SK-N-MC (cell line): ENCODE data around the gene C10orf120.

Source experiments
- DNase-seq: peaks from one replicate; pipeline ENCODE4 v3.0.0-alpha.2; 2011; ENCODE audit warnings: low read depth, low spot score
- H3K27ac ChIP-seq: fragments of 200-600 bp; sonication (generic); 2 replicates; pipeline ENCODE4 v1.5.1; 2016; ENCODE audit warnings: mixed run types
- H3K36me3 ChIP-seq: fragments of 200-600 bp; sonication (generic); 2 replicates; pipeline ENCODE4 v1.6.1; 2017; ENCODE audit warnings: antibody characterized with exemption, low read length, mixed read lengths; ENCODE audit not compliant: insufficient read depth
- H3K4me3 ChIP-seq: fragments of 200-600 bp; sonication (generic); 2 replicates; pipeline ENCODE4 v1.5.1; 2016
- H3K9ac ChIP-seq: fragments of 200-600 bp; sonication (generic); 2 replicates; pipeline ENCODE4 v1.8.0; 2017; ENCODE audit warnings: mixed run types, mixed read lengths; ENCODE audit not compliant: insufficient read length
- H3K9me3 ChIP-seq: fragments of 200-600 bp; sonication (generic); 2 replicates; pipeline ENCODE4 v1.6.1; 2017; ENCODE audit warnings: low read depth, mild to moderate bottlenecking, antibody characterized with exemption, low read length, moderate library complexity, mixed read lengths
- EZH2 ChIP-seq: fragments of 200-600 bp; sonication (generic); IDR thresholded peaks from one replicate; pipeline ENCODE4 v1.6.1; 2017; ENCODE audit warnings: antibody characterized with exemption
- FOXP2 ChIP-seq: optimal IDR thresholded peaks from 2 replicates; pipeline ENCODE3; 2011; ENCODE audit warnings: mild to moderate bottlenecking, moderate library complexity; ENCODE audit not compliant: insufficient read depth; ENCODE audit errors: extremely low read length, control extremely low read depth
- POLR2AphosphoS5 ChIP-seq: IDR thresholded peaks from 2 replicates; pipeline ENCODE4 v1.6.1; 2012; ENCODE audit warnings: mild to moderate bottlenecking, low read depth, low read length, borderline replicate concordance

Gene C10orf120

DNA sequence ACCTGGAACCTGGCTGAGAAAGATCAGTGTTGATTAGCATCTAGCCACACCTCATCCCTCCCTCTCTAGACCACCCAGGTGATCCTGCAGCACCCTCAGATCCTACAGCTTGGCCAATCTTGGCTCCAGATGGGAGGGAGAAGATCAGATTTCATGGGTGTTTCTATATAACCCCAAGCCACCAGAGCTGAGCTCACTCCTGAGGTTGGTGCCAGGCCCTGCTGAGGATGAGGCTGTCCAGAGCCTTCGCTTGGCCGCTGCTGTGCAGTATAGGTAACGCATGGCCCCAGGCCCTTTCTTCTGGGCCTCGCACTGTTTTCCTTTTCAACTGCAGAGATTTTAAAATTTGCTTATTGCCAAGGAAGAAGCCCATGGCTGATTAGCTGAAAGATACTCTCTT, 27.0 kb downstream of the C10orf120 start:
- TF ChIP-seq POLR2AphosphoS5 (no peak), EZH2 (no peak), FOXP2 (no peak)
- H3K4me3 ChIP-seq: no peak overlapping the region
- no peak for DNase-seq
- H3K36me3 ChIP-seq: no peaks in the 10 kb centered on the region
- no peak overlapping the region for H3K9ac ChIP-seq
- no peaks in the 10 kb centered on the region for H3K9me3 ChIP-seq
- no peak overlapping the region for H3K27ac ChIP-seq

DNA sequence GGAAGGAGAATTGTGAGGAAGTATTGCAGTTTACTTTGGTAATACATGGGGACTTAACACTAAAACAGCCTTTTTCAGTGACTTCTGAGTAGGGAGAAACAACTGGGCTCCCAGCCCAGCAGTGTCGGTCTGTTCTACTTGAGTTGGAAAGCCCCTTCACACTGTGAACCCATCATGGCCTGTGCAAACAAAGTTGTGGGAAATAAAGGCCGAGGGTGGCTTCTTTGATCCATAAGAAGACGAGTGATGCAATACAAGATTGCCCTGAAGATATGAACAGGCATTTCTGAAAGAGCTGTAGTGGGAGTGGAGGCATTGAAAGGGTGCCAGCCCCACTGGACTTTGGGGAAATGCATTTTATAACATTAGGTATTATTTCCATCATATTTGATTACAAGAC, 28.3 kb downstream of the C10orf120 start:
- Histone ChIP-seq H3K9me3 (no peaks in the 10 kb centered on the region), H3K36me3 (no peaks in the 10 kb centered on the region), H3K4me3 (no peak overlapping the region), H3K9ac (no peak overlapping the region), H3K27ac (no peak overlapping the region)
- no peak for DNase-seq
- TF ChIP-seq EZH2: no peak

DNA sequence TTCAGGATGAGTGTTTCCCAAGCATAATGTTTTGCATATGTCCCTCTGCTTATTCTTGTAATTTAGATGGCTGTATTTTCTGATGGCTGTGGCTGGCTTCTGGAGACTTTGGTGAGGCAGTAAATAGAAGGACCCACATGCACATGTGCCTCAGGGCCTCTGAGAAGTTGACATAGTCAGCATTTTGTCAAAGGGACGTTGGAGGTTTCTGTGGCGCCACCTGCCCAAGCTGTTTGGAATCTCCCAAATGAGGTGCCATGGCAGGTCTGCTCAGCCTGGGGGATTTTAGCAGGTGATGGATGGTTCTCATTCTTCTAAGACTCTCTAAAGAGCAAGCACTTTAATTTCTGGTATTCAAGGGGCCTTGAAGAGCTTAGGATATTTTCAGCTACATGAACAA, 29.8 kb downstream of the C10orf120 start:
- Histone ChIP-seq H3K27ac (no peak overlapping the region), H3K9me3 (no peaks in the 10 kb centered on the region), H3K9ac (no peak overlapping the region), H3K4me3 (no peak overlapping the region), H3K36me3 (no peaks in the 10 kb centered on the region)
- no peak for DNase-seq
- no peak for TF ChIP-seq FOXP2
- no peak for TF ChIP-seq EZH2
- no peak for TF ChIP-seq POLR2AphosphoS5

DNA sequence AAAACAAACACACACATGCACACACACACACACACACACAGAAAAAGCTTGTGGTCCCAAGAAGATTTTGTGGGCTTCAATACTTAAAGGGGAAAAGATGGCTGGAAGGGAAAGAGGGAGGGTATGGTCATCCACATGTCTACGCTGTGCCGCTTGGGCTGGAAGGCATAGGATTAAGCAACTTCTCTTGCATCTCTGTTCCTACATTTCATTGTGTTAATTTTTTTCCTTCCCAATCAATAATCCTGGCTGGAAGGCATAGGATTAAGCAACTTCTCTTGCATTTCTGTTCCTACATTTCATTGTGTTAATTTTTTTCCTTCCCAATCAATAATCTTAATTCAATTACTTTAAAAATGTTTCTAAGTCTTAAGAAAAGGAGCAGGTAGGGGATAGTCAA, 30.6 kb downstream of the C10orf120 start:
- H3K4me3 ChIP-seq: no peak overlapping the region
- H3K9ac ChIP-seq: no peak overlapping the region
- H3K9me3 ChIP-seq: no peaks in the 10 kb centered on the region
- TF ChIP-seq POLR2AphosphoS5: no peak
- TF ChIP-seq FOXP2: no peak
- TF ChIP-seq EZH2: no peak
- no peak overlapping the region for H3K27ac ChIP-seq
- no peak for DNase-seq
- H3K36me3 ChIP-seq: no peaks in the 10 kb centered on the region

DNA sequence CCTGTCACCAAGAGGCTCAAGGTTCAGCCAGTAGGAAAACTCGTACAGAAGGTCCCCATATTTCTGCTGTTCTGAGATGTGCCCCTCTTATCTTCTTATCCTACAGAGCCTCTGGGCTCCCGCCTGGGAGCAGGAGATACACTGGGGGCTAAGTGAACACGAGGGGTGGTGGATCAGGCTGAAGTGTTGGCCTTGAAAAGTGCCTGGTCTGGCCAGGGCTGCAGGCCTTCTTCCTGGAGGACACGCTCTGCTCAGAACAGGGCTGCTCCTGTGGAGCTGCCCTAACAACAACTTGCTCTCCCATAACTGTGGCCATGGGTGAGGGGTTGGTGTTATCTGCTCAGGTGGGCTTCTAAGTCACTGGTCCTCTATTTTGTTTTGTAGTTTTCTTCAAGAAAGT, 33.7 kb downstream of the C10orf120 start:
- no peaks in the 10 kb centered on the region for H3K9me3 ChIP-seq
- no peak overlapping the region for H3K9ac ChIP-seq

DNA sequence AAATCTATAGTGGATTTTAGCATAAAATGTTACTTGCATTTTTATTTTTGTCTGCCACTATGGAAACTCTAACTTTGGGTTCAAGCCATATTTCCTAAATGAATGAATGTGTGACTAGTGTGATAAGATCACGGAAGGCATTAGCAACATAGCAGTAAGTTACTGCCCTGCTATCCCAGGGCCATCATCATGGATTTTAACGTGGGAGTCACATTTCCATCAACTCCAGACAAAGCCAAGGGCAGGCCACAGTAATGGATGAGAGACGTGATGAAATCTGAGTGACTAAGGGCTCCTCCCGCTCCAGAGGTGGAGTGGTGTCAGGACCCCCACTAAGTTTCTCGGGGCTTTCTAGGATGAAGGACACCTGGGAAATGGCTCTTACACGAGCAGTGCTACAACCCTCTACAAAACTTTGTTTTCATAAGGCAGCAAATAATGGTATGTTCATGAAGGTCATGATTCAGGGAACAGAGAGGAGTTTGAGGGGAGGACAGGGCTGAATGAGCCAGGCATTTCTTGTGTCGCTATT, 34.3 kb downstream of the C10orf120 start:
- TF ChIP-seq EZH2: no peak
- TF ChIP-seq POLR2AphosphoS5: no peak
- TF ChIP-seq FOXP2: no peak
- Histone ChIP-seq H3K9ac (no peak overlapping the region), H3K27ac (no peak overlapping the region), H3K9me3 (no peaks in the 10 kb centered on the region), H3K4me3 (no peak overlapping the region), H3K36me3 (no peaks in the 10 kb centered on the region)
- no peak for DNase-seq

More for the DNA sequence above, 33.7 kb downstream of the C10orf120 start:
- H3K27ac ChIP-seq: no peak overlapping the region
- no peaks in the 10 kb centered on the region for H3K36me3 ChIP-seq
- DNase-seq: no peak
- no peak for TF ChIP-seq POLR2AphosphoS5
- TF ChIP-seq EZH2: no peak
- TF ChIP-seq FOXP2: no peak
- H3K4me3 ChIP-seq: no peak overlapping the region

DNA sequence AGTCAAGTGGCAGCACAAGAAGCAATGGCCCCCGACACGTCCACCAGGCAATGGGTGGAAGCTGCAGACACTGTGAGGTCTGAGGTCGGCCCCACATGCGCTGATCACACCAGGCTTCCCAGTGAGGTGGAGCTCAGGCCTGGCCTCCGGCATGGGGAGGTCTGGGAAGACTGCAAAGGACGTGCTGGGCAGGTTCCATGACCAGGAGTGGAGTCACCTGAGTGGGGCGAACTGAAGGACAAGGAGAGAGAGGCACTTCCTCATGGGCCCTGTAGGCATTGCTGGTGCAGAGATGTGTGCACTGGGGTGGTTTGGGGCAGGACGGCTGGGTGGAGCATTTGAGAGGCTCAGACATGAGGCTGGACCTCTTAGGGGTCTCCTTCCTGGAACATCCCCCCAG, 35.1 kb downstream of the C10orf120 start:
- H3K4me3 ChIP-seq: no peak overlapping the region
- no peak for DNase-seq
- no peaks in the 10 kb centered on the region for H3K9me3 ChIP-seq
- no peak overlapping the region for H3K9ac ChIP-seq
- TF ChIP-seq FOXP2: no peak
- no peak overlapping the region for H3K27ac ChIP-seq
- no peaks in the 10 kb centered on the region for H3K36me3 ChIP-seq

DNA sequence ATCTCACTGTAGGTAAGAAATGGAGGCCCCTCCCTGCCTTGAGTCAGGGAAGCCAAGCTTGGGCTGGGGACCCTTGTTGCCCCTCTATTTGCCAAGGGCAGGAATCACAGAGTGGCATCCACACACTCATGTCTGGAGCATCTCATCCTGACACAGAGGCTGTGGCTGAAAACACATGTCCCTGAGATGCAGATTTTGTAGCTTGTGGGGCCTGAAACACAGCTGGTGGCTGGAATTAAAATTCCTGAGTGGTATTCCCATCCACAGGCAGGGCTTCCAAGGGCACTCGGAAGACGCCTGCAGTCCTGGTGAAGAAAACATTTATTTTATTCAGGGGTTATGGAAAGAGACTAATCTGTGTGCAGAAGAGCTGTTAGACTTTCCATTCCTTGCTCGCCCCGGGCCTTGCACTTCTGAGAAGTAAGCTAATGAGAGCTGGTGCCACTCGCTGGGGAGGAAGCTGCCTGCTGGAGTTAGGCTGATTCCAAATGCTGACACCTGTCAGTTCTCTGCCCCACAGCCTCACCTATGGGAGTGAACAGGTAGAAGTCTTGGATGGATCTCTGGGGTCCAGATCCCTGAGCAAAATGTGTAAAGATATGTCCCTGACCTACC, 36.0 kb downstream of the C10orf120 start:
- TF ChIP-seq POLR2AphosphoS5 (no peak), FOXP2 (no peak), EZH2 (no peak)
- DNase-seq: no peak
- Histone ChIP-seq H3K4me3 (no peak overlapping the region), H3K36me3 (no peaks in the 10 kb centered on the region), H3K9ac (no peak overlapping the region), H3K9me3 (no peaks in the 10 kb centered on the region), H3K27ac (no peak overlapping the region)

DNA sequence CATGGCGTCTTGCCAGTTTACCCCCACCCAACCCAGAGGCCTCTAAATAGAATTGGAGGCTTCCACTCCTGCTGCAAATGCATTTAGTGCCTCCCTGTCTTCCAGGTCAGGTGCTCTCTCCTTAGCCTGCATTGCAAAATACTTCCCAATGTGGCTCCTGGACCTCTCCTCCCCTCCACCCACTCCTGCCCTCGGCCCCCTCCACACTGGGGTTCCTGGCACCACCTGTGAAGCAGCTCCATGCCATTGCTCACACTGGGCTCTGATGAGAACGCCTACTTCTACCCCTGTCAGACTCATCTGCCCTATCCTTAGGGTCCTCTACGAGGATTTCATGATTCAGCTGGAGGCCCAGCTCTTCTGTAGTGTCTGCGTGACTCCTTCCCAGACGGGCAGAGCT, 37.4 kb downstream of the C10orf120 start:
- TF ChIP-seq POLR2AphosphoS5 (no peak), EZH2 (no peak), FOXP2 (no peak)
- H3K36me3 ChIP-seq: no peaks in the 10 kb centered on the region
- no peak overlapping the region for H3K27ac ChIP-seq

DNA sequence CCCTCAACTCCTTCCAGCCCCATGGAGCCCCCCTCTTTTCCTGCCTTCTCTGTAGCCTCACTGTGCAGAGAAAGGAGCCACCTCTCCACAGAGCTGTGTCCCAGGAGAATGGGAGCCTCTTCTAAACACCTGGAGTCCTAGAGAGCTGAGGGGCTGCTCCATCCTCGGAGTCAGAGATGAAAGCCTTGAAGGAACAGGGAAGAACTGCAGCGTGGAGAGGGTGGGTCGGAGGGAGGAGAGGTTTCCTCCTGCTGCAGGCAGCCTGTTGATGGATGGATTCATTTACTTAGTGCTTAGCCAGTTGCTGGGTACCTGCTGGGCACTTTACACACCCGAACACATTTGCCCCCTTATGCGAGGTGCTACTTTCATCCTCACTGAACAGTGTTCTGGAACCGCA, 39.0 kb downstream of the C10orf120 start:
- TF ChIP-seq EZH2 (no peak), POLR2AphosphoS5 (no peak), FOXP2 (no peak)
- no peaks in the 10 kb centered on the region for H3K36me3 ChIP-seq
- H3K4me3 ChIP-seq: no peak overlapping the region
- H3K27ac ChIP-seq: no peak overlapping the region
- H3K9ac ChIP-seq: no peak overlapping the region
- no peak for DNase-seq
- no peaks in the 10 kb centered on the region for H3K9me3 ChIP-seq

More for the DNA sequence above, 37.4 kb downstream of the C10orf120 start:
- H3K9ac ChIP-seq: no peak overlapping the region
- no peak overlapping the region for H3K4me3 ChIP-seq
- no peak for DNase-seq
- no peaks in the 10 kb centered on the region for H3K9me3 ChIP-seq
